ENCODE measurements around the gene CFAP97.
"Not testable (repeated sequence)": the region's sequence is repeated elsewhere in the genome, so short reads cannot be mapped to it uniquely, and the experiment has no call there.

The CFAP97 gene

DNA sequence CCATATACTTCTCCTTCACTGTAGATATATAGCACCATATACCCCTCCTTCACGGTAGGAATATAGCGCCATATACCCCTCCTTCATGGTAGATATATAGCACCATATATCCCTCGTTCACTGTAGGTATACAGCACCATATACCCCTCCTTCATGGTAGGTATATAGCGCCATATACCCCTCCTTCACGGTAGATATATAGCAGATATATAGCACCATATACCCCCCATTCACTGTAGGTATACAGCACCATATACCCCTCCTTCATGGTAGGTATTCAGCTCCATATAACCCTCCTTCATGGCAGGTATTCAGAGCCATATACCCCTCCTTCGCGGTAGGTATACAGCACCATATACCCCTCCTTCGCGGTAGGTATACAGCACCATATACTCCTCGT lies 18.1 kb upstream of the CFAP97 start:
- DNase-seq = no peak

- no peak for DNase-seq
These were observed 17.7 kb upstream of the CFAP97 start for GRCh38 chr4:185221491-185221890.

DNA sequence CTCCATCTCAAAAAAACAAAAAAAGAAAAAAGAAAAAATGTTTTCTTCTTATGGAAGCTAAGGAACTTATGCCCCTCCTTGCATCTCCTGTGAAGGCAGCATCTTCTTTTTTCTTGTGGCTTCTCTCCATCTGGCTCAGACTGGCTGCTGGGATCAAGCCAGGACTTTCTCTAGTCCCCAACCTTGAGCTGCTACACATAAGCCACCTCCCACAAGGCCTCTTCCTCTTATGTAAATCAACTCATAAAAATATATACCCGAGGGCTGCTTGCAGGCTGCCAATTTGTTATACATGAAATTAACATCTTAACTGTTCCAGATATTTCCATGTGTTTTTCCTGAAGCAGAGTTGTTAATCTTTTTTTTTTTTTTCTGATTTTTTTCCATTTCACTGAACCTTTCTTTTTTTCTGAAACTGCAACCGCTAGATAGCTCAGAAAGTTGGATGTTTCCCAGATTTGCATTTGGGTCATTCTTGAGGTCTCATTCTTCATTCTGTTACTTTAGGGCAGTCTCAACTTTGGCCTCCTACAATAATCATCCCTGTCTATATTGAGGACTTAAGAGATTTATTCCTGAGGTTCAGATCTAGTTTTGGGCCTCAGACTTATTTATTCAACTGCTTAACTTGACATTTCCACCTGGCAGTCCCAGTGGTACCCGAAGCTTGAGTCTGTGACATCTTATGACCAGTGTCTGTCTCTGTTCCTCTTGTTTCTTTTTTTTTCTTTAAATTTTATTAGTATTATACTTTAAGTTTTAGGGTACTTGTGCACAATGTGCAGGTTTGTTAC lies 15.9 kb upstream of the CFAP97 start:
- DNase-seq = no peak

GRCh38 chr4:185218312-185218711 lies 14.5 kb upstream of the CFAP97 start:
- DNase-seq = no peak

DNA sequence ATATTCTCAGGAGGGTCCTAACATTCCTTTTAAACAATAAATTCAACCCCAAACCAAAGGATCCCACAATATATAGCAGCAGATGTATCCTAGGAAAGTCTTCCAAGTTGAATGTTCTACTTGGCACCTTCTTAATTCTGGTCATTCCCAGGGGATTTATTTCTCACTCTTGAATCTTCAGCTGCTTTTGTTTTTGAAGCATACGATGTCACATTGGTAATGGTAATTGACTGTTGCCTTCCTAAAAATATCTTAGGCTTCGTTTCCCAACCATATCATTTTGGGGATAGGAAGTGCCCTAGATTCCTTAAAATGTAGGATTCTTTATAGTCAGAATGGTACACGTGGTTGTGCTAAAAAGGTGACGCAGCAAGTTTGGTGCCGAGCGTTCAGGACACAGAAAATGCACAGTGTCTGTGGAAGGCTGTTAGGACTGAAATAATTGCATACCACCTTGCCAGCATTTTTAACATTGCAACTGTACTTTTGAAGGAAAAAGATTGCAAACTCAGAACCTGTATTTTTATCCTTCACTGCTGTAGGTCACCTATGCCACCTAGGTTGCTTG lies 13.7 kb upstream of the CFAP97 start:
- DNase-seq = no peak

DNA sequence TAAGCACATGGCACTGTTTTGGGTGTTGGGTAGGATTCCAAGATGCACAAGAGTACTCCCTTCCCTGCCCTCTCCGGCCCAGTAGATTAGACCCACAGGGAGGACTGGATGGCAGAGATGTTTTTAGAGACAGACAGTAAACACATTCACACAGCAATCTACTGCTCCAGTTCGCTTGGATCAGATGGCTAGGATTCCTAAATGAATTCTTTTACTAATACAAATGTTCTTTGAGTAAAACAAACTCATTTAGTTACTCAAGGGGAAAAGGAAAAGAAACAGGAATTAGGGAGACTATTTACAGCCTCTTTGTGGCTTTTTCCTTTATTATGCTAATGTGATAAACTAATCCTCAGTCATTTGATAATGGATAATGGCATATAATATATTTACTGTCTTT lies 11.5 kb upstream of the CFAP97 start:
- DNase-seq = no peak

DNA sequence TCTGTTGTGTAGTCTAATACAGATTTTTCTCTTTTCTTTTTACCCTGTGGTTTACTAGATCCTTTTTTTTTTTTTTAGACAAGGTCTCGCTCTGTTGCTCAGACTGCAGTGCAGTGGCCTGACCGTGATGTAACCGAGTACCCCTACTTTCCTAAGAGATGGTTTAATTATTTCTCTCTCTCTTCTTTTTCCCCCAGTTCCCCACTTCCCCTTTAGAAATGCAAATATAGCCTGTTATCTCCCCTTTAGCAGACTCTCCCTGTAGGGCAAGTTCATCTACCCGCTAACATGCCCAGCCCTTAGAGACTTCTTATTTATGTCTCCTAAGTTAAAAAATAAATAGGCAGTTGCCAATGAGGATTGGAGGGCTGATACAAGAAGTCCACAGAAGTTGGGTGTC lies 10.1 kb upstream of the CFAP97 start:
- DNase-seq = no peak

DNA sequence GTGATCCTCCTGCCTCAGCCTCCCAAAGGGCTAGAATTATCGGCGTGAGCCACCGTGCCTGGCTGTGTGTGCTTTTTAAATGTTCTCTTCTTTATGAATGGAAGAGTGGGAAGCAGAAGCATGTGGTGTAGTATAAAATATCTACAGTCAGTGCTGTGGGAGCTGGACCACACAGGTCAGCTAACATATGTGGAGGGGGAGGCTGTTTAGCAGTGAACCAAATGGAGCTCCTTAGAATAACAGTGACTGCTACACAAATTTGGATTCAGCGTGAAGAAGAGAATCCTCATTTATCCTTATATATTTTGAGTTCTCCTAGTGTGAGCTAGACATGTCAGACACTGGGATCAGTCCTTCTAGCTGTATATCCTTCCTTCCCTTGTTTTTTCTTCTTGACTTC lies 8.8 kb upstream of the CFAP97 start:
- DNase-seq = no peak

GRCh38 chr4:185211641-185212040 lies 7.8 kb upstream of the CFAP97 start:
- no peak for DNase-seq

GRCh38 chr4:185211035-185211434 lies 7.2 kb upstream of the CFAP97 start:
- no peak for DNase-seq

DNA sequence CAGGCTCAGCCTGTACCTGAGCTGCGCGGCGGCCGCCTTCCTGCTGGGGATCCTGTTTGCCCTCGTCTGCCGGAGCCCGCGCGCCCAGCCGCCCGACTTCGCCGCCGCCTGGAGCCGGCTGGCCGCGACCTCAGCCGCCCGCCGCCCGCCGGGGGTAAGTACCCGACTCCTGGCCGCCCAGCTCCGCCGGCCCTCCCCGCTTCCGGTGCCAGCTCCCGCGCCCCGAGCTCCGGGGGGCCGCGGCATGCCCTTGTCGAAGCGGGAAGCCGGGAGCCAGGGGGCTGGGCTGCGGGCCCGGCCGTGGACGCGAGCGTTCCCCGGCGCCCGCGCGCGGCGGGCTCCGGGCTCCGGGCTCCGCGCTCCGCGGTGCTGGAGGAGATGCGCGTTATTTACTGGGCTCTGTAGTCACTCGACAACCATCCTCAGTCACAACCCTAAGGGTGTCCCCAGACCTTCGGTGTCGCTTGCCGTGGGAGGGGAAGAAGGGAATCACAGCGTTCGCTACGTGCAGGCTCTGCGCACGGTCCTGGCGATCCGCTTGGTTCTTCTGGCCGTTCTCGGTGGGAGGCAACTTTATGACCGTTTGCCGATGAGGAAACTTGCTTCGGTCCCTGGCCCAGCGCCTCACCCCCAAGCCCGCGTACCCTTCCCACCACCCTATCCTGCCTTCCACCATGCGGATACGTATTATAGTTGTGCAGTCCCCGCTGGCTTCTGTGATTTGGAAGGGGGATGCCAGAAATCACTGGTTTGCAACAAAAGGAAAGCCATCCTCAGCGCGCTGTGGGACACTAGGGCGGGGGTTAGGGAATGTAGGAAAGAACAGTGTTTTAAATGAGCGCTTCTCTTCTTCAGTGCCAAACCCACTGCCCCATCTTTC lies 6.5 kb upstream of the CFAP97 start:
- DNase-seq = peak in 1 of 2 donors; percentile 26

DNA sequence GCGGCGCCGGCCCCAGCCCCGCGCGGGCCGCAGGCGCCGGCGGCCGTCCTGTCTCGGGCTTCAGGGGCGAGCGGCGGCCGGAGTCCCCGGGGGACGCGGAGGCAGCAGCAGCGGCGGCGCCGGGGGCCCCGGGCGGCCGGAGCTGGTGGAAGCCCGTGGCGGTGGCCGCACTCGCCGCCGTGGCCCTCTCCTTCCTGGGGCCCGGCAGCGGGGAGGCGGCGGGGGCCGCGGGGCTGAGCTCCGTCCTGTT lies 6.0 kb upstream of the CFAP97 start:
- not testable (repeated sequence) for DNase-seq

DNA sequence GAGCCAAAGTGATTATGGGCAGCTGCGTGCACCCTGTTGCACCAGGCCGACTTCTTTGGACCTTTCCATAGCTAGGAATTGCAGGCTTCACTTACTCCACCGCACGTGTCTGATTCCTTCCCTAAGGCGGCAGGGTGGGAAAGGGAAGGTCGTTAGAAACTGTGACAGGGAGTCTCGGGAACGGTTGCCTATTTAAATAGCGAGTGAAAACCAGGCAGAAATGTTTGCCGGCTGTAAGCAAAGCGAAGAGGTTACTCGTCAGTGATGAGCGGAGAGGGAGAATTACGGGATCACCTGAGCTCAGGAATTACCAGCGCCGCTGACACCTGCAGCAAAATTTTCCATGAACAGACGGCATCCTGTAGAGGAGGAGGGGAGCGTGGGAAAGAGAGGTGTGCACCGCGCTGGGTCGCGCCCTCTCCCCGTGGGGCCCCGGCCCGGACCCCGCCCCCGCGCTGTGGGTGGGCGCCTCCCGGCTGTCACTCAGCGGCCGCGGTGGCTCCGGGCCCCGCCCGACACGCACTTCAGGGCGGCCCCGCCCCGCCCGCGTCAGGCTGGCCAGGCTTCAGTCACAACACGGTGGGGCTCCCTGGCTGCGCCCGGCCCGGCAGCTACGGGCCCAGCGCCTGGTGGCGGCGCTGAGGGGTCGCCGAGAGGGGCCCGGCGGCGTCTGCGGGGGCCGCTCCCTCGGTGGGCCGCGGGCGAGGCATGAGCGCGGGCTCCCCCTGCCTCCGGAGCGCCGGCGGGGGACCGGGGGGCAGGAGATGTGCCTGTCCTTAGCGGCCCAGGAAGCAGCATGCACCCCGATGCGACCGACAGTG lies 5.4 kb upstream of the CFAP97 start, which contains the start of gene SNX25:
Gene SNX25 (plus strand): TSS at position 568 of the 821 bp plus-strand sequence. CDS start 229 bp downstream, at position 797.
- DNase-seq = peak; percentile 43 to 77

DNA sequence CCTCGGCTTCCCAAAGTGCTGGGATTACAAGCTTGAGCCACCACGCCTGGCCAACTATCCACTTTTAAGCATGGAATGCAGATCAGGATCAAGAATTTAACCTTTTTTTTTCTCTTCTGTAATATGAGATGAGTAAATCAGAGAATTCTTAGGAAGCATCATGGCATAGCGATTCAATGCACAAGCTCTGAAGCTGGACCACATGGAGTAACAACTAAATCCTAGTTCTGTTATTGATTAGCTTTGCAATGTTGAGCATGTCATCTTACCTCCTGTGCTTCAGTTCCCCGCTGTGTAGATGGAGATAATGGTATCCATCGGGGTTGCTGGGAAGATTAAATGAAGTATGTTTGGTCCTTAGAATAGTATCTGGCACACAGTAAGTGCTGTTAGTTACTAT lies 3.7 kb upstream of the CFAP97 start:
- no peak for DNase-seq

- DNase-seq = no peak
These were observed 2.0 kb upstream of the CFAP97 start for GRCh38 chr4:185205697-185206342.

GRCh38 chr4:185205073-185205472 lies 1.3 kb upstream of the CFAP97 start:
- DNase-seq = not testable (repeated sequence)

GRCh38 chr4:185204238-185204910 lies 574 bp upstream of the CFAP97 start:
- DNase-seq = no peak

GRCh38 chr4:185202984-185203485 lies 765 bp downstream of the CFAP97 start:
- no peak for DNase-seq

- peak in 1 of 2 donors; percentile 5 for DNase-seq
These were observed 1.5 kb downstream of the CFAP97 start for GRCh38 chr4:185201977-185202962.

DNA sequence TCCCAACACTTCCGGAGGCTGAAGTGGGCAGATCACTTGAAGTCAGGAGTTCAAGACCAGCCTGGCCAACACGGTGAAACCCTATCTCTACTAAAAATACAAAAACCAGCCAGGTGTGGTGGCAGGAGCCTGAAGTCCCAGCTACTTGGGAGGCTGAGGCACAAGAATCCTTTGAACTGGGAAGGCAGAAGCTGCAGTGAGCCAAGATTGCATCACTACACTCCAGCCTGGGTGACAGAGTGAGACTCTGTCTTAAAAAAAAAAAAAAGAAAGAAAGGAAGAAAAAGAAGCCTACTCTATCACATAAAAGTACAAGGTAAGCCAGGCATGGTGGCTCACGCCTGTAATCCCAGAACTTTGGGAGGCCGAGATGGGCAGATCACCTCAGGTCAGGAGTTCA lies 5.6 kb downstream of the CFAP97 start:
- not testable (repeated sequence) for DNase-seq

All from inflammatory macrophage (primary cell).